A673 (cell line): ENCODE measurements around the gene FIGN. TPM values are rescaled to one million over a fixed set of nuclear protein-coding genes. Genes with fewer than 3 reads are reported as not detected.

Source experiments
- BruUV-seq: library from RNA; stranded (reverse); fragments of 400-500 nt; replicated peaks from 2 replicates; lab custom pipeline; 2021; lab: Mats Ljungman, UMichigan
- CTCF ChIA-PET: fragments of 300-600 bp; sonication (Branson Sonifier 250); formaldehyde crosslinking; loops from one replicate; lab custom pipeline; 2022; ENCODE audit warnings: antibody characterized with exemption; lab: Charles Lee
- POLR2A ChIA-PET: fragments of 300-600 bp; sonication (Branson Sonifier 250); formaldehyde crosslinking; loops from one replicate; lab custom pipeline; 2022; ENCODE audit warnings: antibody characterized with exemption; ENCODE audit not compliant: low non-redundant PET; lab: Charles Lee
- DNase-seq: peaks from one replicate; pipeline ENCODE4 v3.0.0-alpha.2; 2015; ENCODE audit warnings: low spot score
- H3K27ac ChIP-seq: fragments of 200-600 bp; sonication (generic); 2 replicates; pipeline ENCODE4 v1.5.1; 2016; ENCODE audit warnings: mixed run types, low read depth, mild to moderate bottlenecking, mixed read lengths, antibody characterized with exemption, low read length; ENCODE audit not compliant: poor library complexity, severe bottlenecking
- H3K27me3 ChIP-seq: fragments of 200-600 bp; sonication (generic); replicated peaks from 2 replicates; pipeline ENCODE4 v1.6.1; 2017; ENCODE audit warnings: mixed run types, low read depth, mild to moderate bottlenecking, mixed read lengths, antibody characterized with exemption, low read length; ENCODE audit not compliant: insufficient read depth, poor library complexity
- H3K36me3 ChIP-seq: fragments of 200-600 bp; sonication (generic); 2 replicates; pipeline ENCODE4 v1.6.1; 2016; ENCODE audit warnings: mixed run types, mild to moderate bottlenecking, mixed read lengths, antibody characterized with exemption, low read length; ENCODE audit not compliant: insufficient read depth, poor library complexity, severe bottlenecking
- H3K4me1 ChIP-seq: fragments of 200-600 bp; sonication (generic); 2 replicates; pipeline ENCODE4 v1.6.1; 2017; ENCODE audit warnings: mixed run types, mild to moderate bottlenecking, mixed read lengths, antibody characterized with exemption, low read length; ENCODE audit not compliant: insufficient read depth, poor library complexity, severe bottlenecking
- H3K4me3 ChIP-seq: fragments of 200-600 bp; sonication (generic); 2 replicates; pipeline ENCODE4 v1.5.1; 2016; ENCODE audit warnings: low read depth, mixed run types, mild to moderate bottlenecking, mixed read lengths, low read length; ENCODE audit not compliant: poor library complexity, severe bottlenecking
- H3K9me3 ChIP-seq: fragments of 200-600 bp; sonication (generic); 2 replicates; pipeline ENCODE4 v1.6.1; 2016; ENCODE audit warnings: mixed run types, low read depth, mild to moderate bottlenecking, mixed read lengths, antibody characterized with exemption, low read length; ENCODE audit not compliant: poor library complexity, severe bottlenecking
- EZH2 ChIP-seq: fragments of 200-600 bp; sonication (generic); IDR thresholded peaks from 2 replicates; pipeline ENCODE4 v1.6.1; 2017; ENCODE audit warnings: borderline replicate concordance, low read depth, mild to moderate bottlenecking, mixed read lengths, antibody characterized with exemption, low read length; ENCODE audit not compliant: poor library complexity, severe bottlenecking
- intact Hi-C: fragments of 100-400 bp; cut with micrococcal nuclease; formaldehyde crosslinking; loops from one replicate; pipeline ENCODE4 v1.10.0; 2022; ENCODE audit not compliant: unreplicated experiment
- total RNA-seq: library from RNA; stranded (reverse); gene quantifications from 2 replicates; pipeline ENCODE4 v1.2.3, GENCODE V29; 2021
- TF ChIP-seq, protein P1 (sequence below): fragments of 300-800, 200-600 bp; sonication (generic); conservative IDR thresholded peaks from 2 replicates; pipeline ENCODE4 v1.5.1; 2017; ENCODE audit warnings: low read depth, mild to moderate bottlenecking, antibody characterized with exemption, low read length, moderate library complexity, mixed read lengths

Gene FIGN
- total RNA-seq, 1 experiment from 2014 or later, result 0.24 TPM

DNA sequence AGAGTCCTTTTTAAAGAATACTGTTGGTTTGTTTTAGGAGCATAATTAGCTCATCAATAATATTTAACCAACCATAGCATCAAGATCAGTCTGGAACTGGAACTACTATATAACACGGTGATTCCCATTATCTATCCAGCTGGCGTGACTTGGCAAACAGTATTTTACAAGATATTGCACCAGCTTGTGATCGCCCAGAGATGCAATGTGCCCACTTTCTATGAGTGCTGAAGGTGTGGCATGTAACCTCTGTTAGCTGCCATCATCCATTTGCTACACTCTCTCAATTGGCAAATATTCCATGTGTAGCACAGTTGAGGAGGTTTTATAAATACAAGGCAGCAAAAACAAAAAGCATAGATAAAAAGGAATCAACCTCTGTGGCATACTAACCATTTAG, 64.9 kb downstream of the FIGN start:
- no peak for DNase-seq
- CTCF ChIA-PET, result no interaction called here
- no peaks in the 10 kb centered on the region for H3K9me3 ChIP-seq
- H3K27ac ChIP-seq, result no peak overlapping the region
- no peak for TF ChIP-seq EZH2
- TF ChIP-seq, protein P1, sequence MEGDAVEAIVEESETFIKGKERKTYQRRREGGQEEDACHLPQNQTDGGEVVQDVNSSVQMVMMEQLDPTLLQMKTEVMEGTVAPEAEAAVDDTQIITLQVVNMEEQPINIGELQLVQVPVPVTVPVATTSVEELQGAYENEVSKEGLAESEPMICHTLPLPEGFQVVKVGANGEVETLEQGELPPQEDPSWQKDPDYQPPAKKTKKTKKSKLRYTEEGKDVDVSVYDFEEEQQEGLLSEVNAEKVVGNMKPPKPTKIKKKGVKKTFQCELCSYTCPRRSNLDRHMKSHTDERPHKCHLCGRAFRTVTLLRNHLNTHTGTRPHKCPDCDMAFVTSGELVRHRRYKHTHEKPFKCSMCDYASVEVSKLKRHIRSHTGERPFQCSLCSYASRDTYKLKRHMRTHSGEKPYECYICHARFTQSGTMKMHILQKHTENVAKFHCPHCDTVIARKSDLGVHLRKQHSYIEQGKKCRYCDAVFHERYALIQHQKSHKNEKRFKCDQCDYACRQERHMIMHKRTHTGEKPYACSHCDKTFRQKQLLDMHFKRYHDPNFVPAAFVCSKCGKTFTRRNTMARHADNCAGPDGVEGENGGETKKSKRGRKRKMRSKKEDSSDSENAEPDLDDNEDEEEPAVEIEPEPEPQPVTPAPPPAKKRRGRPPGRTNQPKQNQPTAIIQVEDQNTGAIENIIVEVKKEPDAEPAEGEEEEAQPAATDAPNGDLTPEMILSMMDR, result no peak
- POLR2A ChIA-PET, result no interaction called here
- H3K27me3 ChIP-seq, result peaks cover 32% of the 10 kb centered on the region
- H3K36me3 ChIP-seq, result no peaks in the 10 kb centered on the region
- no TSS peak for BruUV-seq
- intact Hi-C loops, result no loop called here
- no peaks in the 10 kb centered on the region for H3K4me1 ChIP-seq
- H3K4me3 ChIP-seq, result no peak overlapping the region

DNA sequence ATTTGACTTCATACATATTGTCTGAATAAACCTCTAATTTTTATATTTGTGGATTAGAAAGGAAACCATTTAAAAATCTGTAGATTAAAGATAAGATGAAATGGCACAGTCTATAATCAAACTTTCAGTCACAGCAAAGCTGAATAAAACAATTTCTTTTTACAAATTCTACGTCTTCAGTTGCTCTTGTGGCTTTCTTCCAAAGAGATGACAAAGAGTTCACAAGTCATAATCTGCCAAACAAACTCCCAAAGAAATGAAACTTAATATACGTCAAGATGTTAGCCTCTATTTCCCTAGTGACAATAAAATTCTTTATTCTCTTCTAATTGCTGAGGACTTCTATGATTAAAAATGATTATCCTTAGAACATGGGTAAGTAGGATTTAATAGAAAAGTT, 66.3 kb downstream of the FIGN start:
- no peak for TF ChIP-seq EZH2
- TF ChIP-seq, protein P1, result no peak
- H3K27me3 ChIP-seq, result peaks cover 24% of the 10 kb centered on the region
- CTCF ChIA-PET, result no interaction called here
- H3K4me1 ChIP-seq, result no peaks in the 10 kb centered on the region
- no TSS peak for BruUV-seq
- H3K4me3 ChIP-seq, result no peak overlapping the region
- POLR2A ChIA-PET, result no interaction called here
- intact Hi-C loops, result no loop called here
- no peaks in the 10 kb centered on the region for H3K36me3 ChIP-seq
- DNase-seq, result no peak
- H3K27ac ChIP-seq, result no peak overlapping the region
- no peaks in the 10 kb centered on the region for H3K9me3 ChIP-seq

DNA sequence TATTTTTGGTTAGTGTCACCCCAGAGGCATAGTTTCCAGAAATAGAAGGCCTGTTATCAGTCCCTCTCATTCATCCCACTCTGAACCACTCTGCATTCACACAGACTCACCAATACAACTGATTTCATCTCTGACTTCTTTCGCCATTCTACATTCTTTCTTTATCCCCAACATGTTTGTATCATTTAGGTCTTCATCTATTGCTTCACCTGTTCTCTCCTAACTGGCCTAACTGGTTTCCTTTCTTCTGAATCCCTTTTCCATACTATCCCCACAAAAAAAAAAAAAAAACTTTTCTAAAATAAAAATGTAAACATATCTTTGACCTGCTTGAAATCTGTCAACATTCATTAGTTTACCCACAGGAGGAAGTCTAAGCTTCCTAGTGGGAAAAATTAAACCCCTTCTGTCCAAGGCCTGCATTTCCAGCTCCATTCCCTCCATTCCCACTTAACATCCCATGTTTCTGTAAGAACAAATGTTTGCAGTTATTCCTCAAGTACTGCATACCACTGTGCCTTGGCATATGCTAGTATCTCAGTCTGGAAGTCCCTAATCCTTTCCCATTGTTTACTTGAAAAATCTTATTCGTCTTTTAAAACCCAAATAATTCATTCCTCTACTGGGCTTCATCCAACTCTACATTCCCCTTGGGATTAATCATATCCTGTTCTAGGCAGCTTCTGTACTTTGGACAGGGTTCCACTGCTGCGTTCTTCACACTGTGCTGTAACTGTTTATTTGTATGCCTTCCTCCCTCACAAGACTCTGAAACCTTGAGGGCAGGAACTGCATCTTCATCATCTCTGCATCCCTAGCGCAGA, 68.5 kb downstream of the FIGN start:
- H3K27ac ChIP-seq, result no peak overlapping the region
- DNase-seq, result peak; percentile 12
- no TSS peak for BruUV-seq
- no peak overlapping the region for H3K4me3 ChIP-seq
- H3K4me1 ChIP-seq, result no peaks in the 10 kb centered on the region
- no peak for TF ChIP-seq EZH2
- TF ChIP-seq, protein P1, result no peak
- intact Hi-C loops, result no loop called here
- ChIA-PET POLR2A (interaction anchor here (0.7 kb wide), 1 partner anchor 625 kb away, joined by 13 read pairs; no protein-coding TSS in a partner anchor), CTCF (no interaction called here)
- peaks cover 9% of the 10 kb centered on the region for H3K27me3 ChIP-seq
- no peaks in the 10 kb centered on the region for H3K9me3 ChIP-seq
- no peaks in the 10 kb centered on the region for H3K36me3 ChIP-seq
